Mucosa of descending colon (tissue), 3 donors: ENCODE measurements around the gene ZNF318. TPM values are rescaled to one million over a fixed set of nuclear protein-coding genes. Genes with fewer than 3 reads are reported as not detected.
"Not testable (repeated sequence)": the region's sequence is repeated elsewhere in the genome, so short reads cannot be mapped to it uniquely, and the experiment has no call there.

ENCODE experiments used
- ATAC-seq: fragments of 200-7000 bp; cut with Tn5 transposase; one replicate; pipeline ENCODE4 v1.9.1; 2020; ENCODE audit warnings: mild to moderate bottlenecking, moderate library complexity
- DNase-seq, 3 donors: peaks; one replicate each; pipeline ENCODE4 v3.0.0-alpha.2; 2020
- H3K36me3 ChIP-seq: fragments of 200-600 bp; one replicate; pipeline ENCODE4 v1.8.0; 2021; ENCODE audit warnings: low read depth, mild to moderate bottlenecking
- H3K4me1 ChIP-seq: fragments of 200-600 bp; one replicate; pipeline ENCODE4 v1.8.0; 2021; ENCODE audit warnings: low read depth, mild to moderate bottlenecking
- H3K4me3 ChIP-seq: fragments of 200-600 bp; one replicate; pipeline ENCODE4 v1.8.0; 2021; ENCODE audit warnings: mild to moderate bottlenecking
- H3K9me3 ChIP-seq: fragments of 200-600 bp; one replicate; pipeline ENCODE4 v1.8.0; 2021; ENCODE audit warnings: mild to moderate bottlenecking
- CTCF ChIP-seq: fragments of 200-600 bp; IDR thresholded peaks from one replicate; pipeline ENCODE4 v1.8.0; 2022; ENCODE audit warnings: antibody characterized with exemption, mild to moderate bottlenecking
- intact Hi-C, 2 donors: fragments of 100-400 bp; cut with DNase I in 1 of 2; cut with micrococcal nuclease in 1 of 2; formaldehyde crosslinking; loops; one replicate each; pipeline versions ENCODE4 v1.11.0 to v1.11.1; 2022; cut with DNase I, micrococcal nuclease
- total RNA-seq, 3 donors: library from RNA; stranded (reverse); fragmentation: NEBNext Ultra II Directional in 2 of 3; extraction: Animal tissue kit (Norgen Biotek cat#: 25700) in 2 of 3; gene quantifications; one replicate each; pipeline versions ENCODE4 v1.2.1 to v1.2.4, GENCODE V29; 2021 to 2023
- donor health status: DM: no; HTN: no; CAD: no; lungs with moderate emphysema.
- donor health status: DM: no; HTN: no; CAD: no.
- donor health status: DM: no; HTN: yes; CAD: no.

ZNF318 gene
- total RNA-seq, 3 donors from 2014 or later: 12.4 to 24.3 (median 16.9) TPM

GRCh38 chr6:43304361-43304760 lies 65.1 kb downstream of the ZNF318 start:
- intact Hi-C loops: no loop called here
- DNase-seq: no peak
- no peaks in the 10 kb centered on the region for H3K4me1 ChIP-seq
- no peaks in the 10 kb centered on the region for H3K36me3 ChIP-seq
- no peak for ATAC-seq
- H3K4me3 ChIP-seq: no peak overlapping the region
- no peaks in the 10 kb centered on the region for H3K9me3 ChIP-seq
- no peak for TF ChIP-seq CTCF

- Histone ChIP-seq H3K4me1 (no peaks in the 10 kb centered on the region), H3K36me3 (no peaks in the 10 kb centered on the region), H3K9me3 (no peaks in the 10 kb centered on the region), H3K4me3 (no peak overlapping the region)
- DNase-seq: no peak
- no peak for TF ChIP-seq CTCF
- no peak for ATAC-seq
- intact Hi-C loops: no loop called here
Measured at GRCh38 chr6:43303751-43304331, 65.6 kb downstream of the ZNF318 start.

- intact Hi-C loops, H3K36me3 ChIP-seq, ATAC-seq, H3K9me3 ChIP-seq, DNase-seq, H3K4me3 ChIP-seq, H3K4me1 ChIP-seq: not testable (repeated sequence)
Measured at GRCh38 chr6:43303006-43303405, 66.4 kb downstream of the ZNF318 start.

DNA sequence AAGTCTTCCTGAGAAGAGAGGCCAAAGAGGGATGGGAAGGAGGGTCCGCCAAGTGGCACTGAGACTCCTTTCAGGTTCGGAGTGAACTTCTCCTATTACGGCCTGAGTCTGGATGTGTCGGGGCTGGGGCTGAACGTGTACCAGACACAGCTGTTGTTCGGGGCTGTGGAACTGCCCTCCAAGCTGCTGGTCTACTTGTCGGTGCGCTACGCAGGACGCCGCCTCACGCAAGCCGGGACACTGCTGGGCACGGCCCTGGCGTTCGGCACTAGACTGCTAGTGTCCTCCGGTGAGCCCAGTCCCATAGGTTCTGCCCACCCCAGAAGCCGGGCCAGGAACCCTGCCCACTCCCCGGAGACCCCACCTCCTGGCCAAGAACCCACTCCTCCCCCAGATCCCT lies 67.3 kb downstream of the ZNF318 start:
- no peaks in the 10 kb centered on the region for H3K36me3 ChIP-seq
- no peaks in the 10 kb centered on the region for H3K9me3 ChIP-seq
- intact Hi-C loops: no loop called here
- H3K4me1 ChIP-seq: no peaks in the 10 kb centered on the region
- no peak for DNase-seq
- no peak for ATAC-seq
- TF ChIP-seq CTCF: no peak
- H3K4me3 ChIP-seq: no peak overlapping the region

DNA sequence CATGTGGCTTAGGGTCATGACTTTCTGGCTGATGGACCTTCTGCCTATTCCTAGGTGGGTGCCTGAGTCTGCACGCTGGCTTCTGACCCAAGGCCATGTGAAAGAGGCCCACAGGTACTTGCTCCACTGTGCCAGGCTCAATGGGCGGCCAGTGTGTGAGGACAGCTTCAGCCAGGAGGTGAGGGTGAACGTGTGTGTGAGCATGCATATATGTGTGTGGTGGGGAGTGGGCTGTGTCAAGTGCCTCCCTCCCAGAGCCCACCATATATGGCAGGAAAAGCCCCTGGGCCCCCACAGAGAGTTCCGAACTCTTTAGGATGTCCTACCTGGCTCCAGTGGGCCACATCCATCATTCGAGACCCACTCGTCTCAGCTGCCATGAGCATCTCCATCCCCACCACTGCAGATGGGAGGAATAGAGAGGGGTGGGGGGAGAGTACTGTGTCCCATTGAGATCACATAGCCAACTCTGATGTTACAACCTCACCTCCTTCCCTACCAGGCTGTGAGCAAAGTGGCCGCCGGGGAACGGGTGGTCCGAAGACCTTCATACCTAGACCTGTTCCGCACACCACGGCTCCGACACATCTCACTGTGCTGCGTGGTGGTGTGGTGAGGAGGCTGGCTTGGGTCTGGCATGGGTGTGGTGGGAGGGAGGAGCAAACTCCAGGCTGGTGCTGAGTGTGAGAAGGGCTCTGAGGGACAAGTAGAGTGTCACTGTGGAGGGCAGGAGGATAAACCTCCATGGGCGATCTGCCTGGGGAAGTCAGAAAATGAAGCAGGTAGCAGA lies 68.2 kb downstream of the ZNF318 start:
- Histone ChIP-seq H3K4me1 (no peaks in the 10 kb centered on the region), H3K36me3 (no peaks in the 10 kb centered on the region), H3K4me3 (no peak overlapping the region), H3K9me3 (no peaks in the 10 kb centered on the region)
- intact Hi-C loops: no loop called here
- ATAC-seq: no peak
- no peak for TF ChIP-seq CTCF
- DNase-seq: no peak
